WTC11 (cell line): Measurements from ENCODE around the gene QPCTL. TPM values are rescaled to one million over a fixed set of nuclear protein-coding genes. Genes with fewer than 3 reads are reported as not detected.

Experiments used
- ATAC-seq: fragments of 200-7000 bp; cut with Tn5 transposase; 2 replicates; pipeline ENCODE4 v1.10.0; 2021; ENCODE audit warnings: mild to moderate bottlenecking, moderate library complexity
- CTCF ChIA-PET: fragments of 300-600 bp; sonication (Branson Sonifier 250); formaldehyde crosslinking; loops from one replicate; lab custom pipeline; 2021; ENCODE audit warnings: antibody characterized with exemption; lab: Charles Lee
- POLR2A ChIA-PET: fragments of 350-600 bp; sonication (Branson Sonifier 250); formaldehyde crosslinking; loops from one replicate; lab custom pipeline; 2021; ENCODE audit warnings: antibody characterized with exemption; lab: Charles Lee
- DNase-seq: peaks from one replicate; pipeline ENCODE4 v3.0.0; 2021; ENCODE audit warnings: low spot score
- H3K27ac Mint-ChIP-seq: 2 replicates; pipeline ENCODE4 v1.8.0; 2021; ENCODE audit warnings: mixed read lengths
- H3K27me3 Mint-ChIP-seq: 2 replicates; pipeline ENCODE4 v1.8.0; 2021; ENCODE audit warnings: low read depth, mild to moderate bottlenecking, moderate library complexity, mixed read lengths
- H3K36me3 Mint-ChIP-seq: 2 replicates; pipeline ENCODE4 v1.8.0; 2021; ENCODE audit warnings: mixed read lengths
- H3K4me1 Mint-ChIP-seq: 2 replicates; pipeline ENCODE4 v1.8.0; 2022; ENCODE audit warnings: mixed read lengths
- H3K4me3 Mint-ChIP-seq: 2 replicates; pipeline ENCODE4 v1.8.0; 2021; ENCODE audit warnings: mild to moderate bottlenecking, moderate library complexity, mixed read lengths
- H3K9me3 Mint-ChIP-seq: 2 replicates; pipeline ENCODE4 v1.8.0; 2021; ENCODE audit warnings: mixed read lengths
- ATF1 ChIP-seq: sonication (generic); formaldehyde crosslinking; IDR thresholded peaks from 2 replicates; pipeline ENCODE4 v1.8.1; 2023; ENCODE audit warnings: mild to moderate bottlenecking, moderate library complexity, missing genetic modification reagents
- FOXK1 ChIP-seq: sonication (generic); formaldehyde crosslinking; IDR thresholded peaks from 2 replicates; pipeline ENCODE4 v1.8.0; 2022; ENCODE audit warnings: mild to moderate bottlenecking, moderate library complexity, missing genetic modification reagents
- GABPB1 ChIP-seq: sonication (generic); formaldehyde crosslinking; IDR thresholded peaks from 2 replicates; pipeline ENCODE4 v1.8.1; 2023; ENCODE audit warnings: mild to moderate bottlenecking, missing genetic modification reagents
- GTF2I ChIP-seq: fragments of 250-450 bp; sonication (Bioruptor Pico); conservative IDR thresholded peaks from 2 replicates; pipeline ENCODE4 v1.4.0; 2021; ENCODE audit warnings: mild to moderate bottlenecking
- KAT7 ChIP-seq: sonication (generic); formaldehyde crosslinking; IDR thresholded peaks from 2 replicates; pipeline ENCODE4 v1.8.1; 2023; ENCODE audit warnings: missing genetic modification reagents, mild to moderate bottlenecking, borderline replicate concordance
- NR1H2 ChIP-seq: sonication (generic); formaldehyde crosslinking; IDR thresholded peaks from 2 replicates; pipeline ENCODE4 v1.9.0; 2021; ENCODE audit warnings: mild to moderate bottlenecking, moderate library complexity, missing genetic modification reagents
- NR3C1 ChIP-seq: sonication (generic); formaldehyde crosslinking; conservative IDR thresholded peaks from 2 replicates; pipeline ENCODE4 v1.8.1; 2023; ENCODE audit warnings: low read depth, mild to moderate bottlenecking, missing genetic modification reagents
- TCF7 ChIP-seq: sonication (generic); formaldehyde crosslinking; IDR thresholded peaks from 2 replicates; pipeline ENCODE4 v1.8.0; 2022; ENCODE audit warnings: mild to moderate bottlenecking, low read depth, missing genetic modification reagents, moderate library complexity
- TEAD1 ChIP-seq: sonication (generic); formaldehyde crosslinking; IDR thresholded peaks from 2 replicates; pipeline ENCODE4 v1.8.0; 2022; ENCODE audit warnings: mild to moderate bottlenecking, missing genetic modification reagents
- ZBTB21 ChIP-seq: sonication (generic); formaldehyde crosslinking; IDR thresholded peaks from 2 replicates; pipeline ENCODE4 v1.8.1; 2023; ENCODE audit warnings: mild to moderate bottlenecking, missing genetic modification reagents, borderline replicate concordance
- ZNF671 ChIP-seq: fragments of 250-450 bp; sonication (Bioruptor Pico); IDR thresholded peaks from 2 replicates; pipeline ENCODE4 v1.8.0; 2021; ENCODE audit warnings: mild to moderate bottlenecking
- total RNA-seq: library from RNA; stranded (reverse); gene quantifications from 3 replicates; pipeline ENCODE4 v1.2.3, GENCODE V29; 2021
- TF ChIP-seq, protein P1 (sequence below): sonication (generic); formaldehyde crosslinking; IDR thresholded peaks from 2 replicates; pipeline ENCODE4 v1.8.0; 2023; ENCODE audit warnings: missing genetic modification reagents, mild to moderate bottlenecking, borderline replicate concordance
- TF ChIP-seq, protein P2 (sequence below): sonication (generic); formaldehyde crosslinking; IDR thresholded peaks from 2 replicates; pipeline ENCODE4 v1.8.0; 2022; ENCODE audit warnings: mild to moderate bottlenecking, missing genetic modification reagents
- TF ChIP-seq, protein P3 (sequence below): sonication (generic); formaldehyde crosslinking; IDR thresholded peaks from 2 replicates; pipeline ENCODE4 v1.8.1; 2023; ENCODE audit warnings: mild to moderate bottlenecking, missing genetic modification reagents
- TF ChIP-seq, protein P4 (sequence below): sonication (generic); formaldehyde crosslinking; conservative IDR thresholded peaks from 2 replicates; pipeline ENCODE4 v1.8.1; 2022; ENCODE audit warnings: mild to moderate bottlenecking, missing genetic modification reagents
- TF ChIP-seq, protein P5 (sequence below): sonication (generic); formaldehyde crosslinking; IDR thresholded peaks from 2 replicates; pipeline ENCODE4 v1.8.0; 2022; ENCODE audit warnings: mild to moderate bottlenecking, missing genetic modification reagents
- TF ChIP-seq, protein P6 (sequence below): sonication (generic); formaldehyde crosslinking; IDR thresholded peaks from 2 replicates; pipeline ENCODE4 v1.8.1; 2023; ENCODE audit warnings: mild to moderate bottlenecking, moderate library complexity, missing genetic modification reagents
- TF ChIP-seq, protein P7 (sequence below): fragments of 250-450 bp; sonication (Bioruptor Pico); IDR thresholded peaks from 2 replicates; pipeline ENCODE4 v1.9.0; 2021; ENCODE audit warnings: mild to moderate bottlenecking, borderline replicate concordance

QPCTL gene
- total RNA-seq, 1 experiment from 2014 or later, result 33.3 TPM

DNA sequence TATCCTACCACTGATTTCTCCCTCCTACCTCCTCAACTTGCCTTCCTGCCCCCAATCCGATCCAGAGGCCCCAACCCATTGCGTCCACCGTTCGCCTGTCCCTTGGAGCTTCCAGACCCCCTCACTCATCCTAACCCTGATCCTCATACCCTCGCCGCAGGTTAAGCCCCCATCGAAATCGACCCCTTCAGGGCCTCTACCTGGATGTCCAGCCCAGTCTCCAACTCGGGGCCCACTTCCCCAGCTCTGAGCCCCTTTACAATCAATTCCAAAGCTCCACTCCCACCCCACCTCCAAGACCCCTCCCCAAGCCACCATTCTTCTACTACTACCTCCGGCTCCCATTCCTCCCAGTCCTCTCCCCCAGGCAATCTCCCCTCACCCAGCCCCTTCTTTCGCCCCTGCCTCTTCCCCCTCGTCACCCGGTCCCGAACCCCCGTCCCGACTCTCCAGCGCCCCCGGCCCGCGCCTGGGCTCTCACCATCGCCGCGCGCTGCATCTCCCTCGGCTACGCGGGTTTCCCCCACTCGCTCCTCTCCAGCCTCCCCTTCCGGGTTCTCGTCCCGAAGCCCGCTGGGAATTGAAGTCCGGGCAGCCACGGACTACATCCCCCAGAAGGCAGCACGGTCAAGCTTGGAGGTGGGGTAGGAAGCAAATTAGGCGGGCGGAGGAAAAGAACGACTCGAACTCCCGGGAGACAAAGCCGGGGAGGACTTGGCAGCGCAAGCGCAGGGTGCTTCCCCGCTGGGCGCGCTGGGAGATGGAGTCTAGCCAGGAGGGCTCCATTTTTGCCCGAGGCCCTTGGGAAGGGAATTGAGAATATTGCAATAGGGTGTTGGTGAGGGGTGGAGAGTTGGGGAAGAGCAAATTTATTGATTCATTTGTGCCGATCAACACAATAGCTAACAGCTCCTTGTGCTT is 38.2 kb downstream of the QPCTL start, which contains the start of gene FBXO46 (continued):
- TF ChIP-seq, protein P1, sequence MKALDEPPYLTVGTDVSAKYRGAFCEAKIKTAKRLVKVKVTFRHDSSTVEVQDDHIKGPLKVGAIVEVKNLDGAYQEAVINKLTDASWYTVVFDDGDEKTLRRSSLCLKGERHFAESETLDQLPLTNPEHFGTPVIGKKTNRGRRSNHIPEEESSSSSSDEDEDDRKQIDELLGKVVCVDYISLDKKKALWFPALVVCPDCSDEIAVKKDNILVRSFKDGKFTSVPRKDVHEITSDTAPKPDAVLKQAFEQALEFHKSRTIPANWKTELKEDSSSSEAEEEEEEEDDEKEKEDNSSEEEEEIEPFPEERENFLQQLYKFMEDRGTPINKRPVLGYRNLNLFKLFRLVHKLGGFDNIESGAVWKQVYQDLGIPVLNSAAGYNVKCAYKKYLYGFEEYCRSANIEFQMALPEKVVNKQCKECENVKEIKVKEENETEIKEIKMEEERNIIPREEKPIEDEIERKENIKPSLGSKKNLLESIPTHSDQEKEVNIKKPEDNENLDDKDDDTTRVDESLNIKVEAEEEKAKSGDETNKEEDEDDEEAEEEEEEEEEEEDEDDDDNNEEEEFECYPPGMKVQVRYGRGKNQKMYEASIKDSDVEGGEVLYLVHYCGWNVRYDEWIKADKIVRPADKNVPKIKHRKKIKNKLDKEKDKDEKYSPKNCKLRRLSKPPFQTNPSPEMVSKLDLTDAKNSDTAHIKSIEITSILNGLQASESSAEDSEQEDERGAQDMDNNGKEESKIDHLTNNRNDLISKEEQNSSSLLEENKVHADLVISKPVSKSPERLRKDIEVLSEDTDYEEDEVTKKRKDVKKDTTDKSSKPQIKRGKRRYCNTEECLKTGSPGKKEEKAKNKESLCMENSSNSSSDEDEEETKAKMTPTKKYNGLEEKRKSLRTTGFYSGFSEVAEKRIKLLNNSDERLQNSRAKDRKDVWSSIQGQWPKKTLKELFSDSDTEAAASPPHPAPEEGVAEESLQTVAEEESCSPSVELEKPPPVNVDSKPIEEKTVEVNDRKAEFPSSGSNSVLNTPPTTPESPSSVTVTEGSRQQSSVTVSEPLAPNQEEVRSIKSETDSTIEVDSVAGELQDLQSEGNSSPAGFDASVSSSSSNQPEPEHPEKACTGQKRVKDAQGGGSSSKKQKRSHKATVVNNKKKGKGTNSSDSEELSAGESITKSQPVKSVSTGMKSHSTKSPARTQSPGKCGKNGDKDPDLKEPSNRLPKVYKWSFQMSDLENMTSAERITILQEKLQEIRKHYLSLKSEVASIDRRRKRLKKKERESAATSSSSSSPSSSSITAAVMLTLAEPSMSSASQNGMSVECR (CRISPR knock-in tag), result no peak
- TF ChIP-seq, protein P2, sequence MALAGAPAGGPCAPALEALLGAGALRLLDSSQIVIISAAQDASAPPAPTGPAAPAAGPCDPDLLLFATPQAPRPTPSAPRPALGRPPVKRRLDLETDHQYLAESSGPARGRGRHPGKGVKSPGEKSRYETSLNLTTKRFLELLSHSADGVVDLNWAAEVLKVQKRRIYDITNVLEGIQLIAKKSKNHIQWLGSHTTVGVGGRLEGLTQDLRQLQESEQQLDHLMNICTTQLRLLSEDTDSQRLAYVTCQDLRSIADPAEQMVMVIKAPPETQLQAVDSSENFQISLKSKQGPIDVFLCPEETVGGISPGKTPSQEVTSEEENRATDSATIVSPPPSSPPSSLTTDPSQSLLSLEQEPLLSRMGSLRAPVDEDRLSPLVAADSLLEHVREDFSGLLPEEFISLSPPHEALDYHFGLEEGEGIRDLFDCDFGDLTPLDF, result no peak
- TF ChIP-seq GTF2I (CRISPR knock-in tag) (no peak), FOXK1 (CRISPR knock-in tag) (peak; percentile 36; the same call in 1 of the 2 replicates), ZNF671 (CRISPR knock-in tag) (no peak), GABPB1 (peak; percentile 79), TCF7 (CRISPR knock-in tag) (no peak), ZBTB21 (CRISPR knock-in tag) (no peak), ATF1 (CRISPR knock-in tag) (no peak), TEAD1 (CRISPR knock-in tag) (no peak), KAT7 (CRISPR knock-in tag) (no peak)
- TF ChIP-seq, protein P3, sequence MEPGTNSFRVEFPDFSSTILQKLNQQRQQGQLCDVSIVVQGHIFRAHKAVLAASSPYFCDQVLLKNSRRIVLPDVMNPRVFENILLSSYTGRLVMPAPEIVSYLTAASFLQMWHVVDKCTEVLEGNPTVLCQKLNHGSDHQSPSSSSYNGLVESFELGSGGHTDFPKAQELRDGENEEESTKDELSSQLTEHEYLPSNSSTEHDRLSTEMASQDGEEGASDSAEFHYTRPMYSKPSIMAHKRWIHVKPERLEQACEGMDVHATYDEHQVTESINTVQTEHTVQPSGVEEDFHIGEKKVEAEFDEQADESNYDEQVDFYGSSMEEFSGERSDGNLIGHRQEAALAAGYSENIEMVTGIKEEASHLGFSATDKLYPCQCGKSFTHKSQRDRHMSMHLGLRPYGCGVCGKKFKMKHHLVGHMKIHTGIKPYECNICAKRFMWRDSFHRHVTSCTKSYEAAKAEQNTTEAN (CRISPR knock-in tag), result no peak
- TF ChIP-seq, protein P4, sequence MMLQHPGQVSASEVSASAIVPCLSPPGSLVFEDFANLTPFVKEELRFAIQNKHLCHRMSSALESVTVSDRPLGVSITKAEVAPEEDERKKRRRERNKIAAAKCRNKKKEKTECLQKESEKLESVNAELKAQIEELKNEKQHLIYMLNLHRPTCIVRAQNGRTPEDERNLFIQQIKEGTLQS (CRISPR knock-in tag), result no peak

DNA sequence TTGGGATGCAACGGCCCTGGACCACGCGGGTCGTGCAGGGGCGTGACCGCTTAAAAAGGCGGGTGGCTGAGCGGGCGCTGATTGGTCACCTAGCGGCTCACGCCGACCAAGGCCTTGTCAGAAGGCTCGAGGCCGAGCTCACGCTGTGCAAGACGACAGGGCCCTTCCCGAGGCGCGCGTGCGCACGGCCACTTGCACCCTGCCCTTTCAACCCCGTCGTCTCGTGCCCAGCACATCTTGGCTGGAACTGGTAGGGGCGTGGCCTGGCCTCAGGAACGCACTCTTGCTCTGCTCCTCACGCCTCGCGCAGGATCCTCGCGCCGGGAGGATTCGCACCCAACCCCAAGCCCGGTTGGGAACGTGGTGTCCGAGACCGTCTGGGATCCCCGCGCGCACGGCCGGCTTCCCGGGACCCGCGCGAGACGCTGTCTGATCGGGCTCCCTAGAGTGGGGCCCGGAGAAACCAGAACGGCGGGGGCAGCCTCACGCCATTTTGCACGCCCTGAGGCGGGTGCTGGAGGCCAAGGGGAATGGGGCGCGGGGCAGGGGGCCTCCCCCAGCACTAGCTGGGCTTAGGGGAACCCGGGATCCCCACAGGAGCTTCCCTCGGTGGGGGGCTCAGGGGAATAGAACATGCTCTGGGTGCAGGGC is 40.8 kb downstream of the QPCTL start, which contains the start of gene MEIOSIN:
Gene MEIOSIN (plus strand): TSS at position 280 of the 651 bp plus-strand sequence. CDS start 1,938 bp downstream, outside the sequence.
- H3K27ac Mint-ChIP-seq, result no peak within 1 kb of the TSS
- H3K9me3 Mint-ChIP-seq, result no peaks in the 10 kb centered on the region
- H3K27me3 Mint-ChIP-seq, result peaks cover 15% of the 10 kb centered on the region
- DNase-seq, result no peak
- CTCF ChIA-PET, result interaction anchor here (0.6 to 2.5 kb wide), 3 partner anchors 20 to 84 kb away, joined by 3 to 6 read pairs (median 4); no protein-coding TSS in a partner anchor
- no peak within 1 kb of the TSS for H3K4me3 Mint-ChIP-seq
- H3K4me1 Mint-ChIP-seq, result peaks cover 9% of the 10 kb centered on the region
- TF ChIP-seq, protein P5, sequence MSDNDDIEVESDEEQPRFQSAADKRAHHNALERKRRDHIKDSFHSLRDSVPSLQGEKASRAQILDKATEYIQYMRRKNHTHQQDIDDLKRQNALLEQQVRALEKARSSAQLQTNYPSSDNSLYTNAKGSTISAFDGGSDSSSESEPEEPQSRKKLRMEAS, result 0 out of 2 replicates have a peak, but pooled peaks have one; percentile 42
- TF ChIP-seq, protein P6, sequence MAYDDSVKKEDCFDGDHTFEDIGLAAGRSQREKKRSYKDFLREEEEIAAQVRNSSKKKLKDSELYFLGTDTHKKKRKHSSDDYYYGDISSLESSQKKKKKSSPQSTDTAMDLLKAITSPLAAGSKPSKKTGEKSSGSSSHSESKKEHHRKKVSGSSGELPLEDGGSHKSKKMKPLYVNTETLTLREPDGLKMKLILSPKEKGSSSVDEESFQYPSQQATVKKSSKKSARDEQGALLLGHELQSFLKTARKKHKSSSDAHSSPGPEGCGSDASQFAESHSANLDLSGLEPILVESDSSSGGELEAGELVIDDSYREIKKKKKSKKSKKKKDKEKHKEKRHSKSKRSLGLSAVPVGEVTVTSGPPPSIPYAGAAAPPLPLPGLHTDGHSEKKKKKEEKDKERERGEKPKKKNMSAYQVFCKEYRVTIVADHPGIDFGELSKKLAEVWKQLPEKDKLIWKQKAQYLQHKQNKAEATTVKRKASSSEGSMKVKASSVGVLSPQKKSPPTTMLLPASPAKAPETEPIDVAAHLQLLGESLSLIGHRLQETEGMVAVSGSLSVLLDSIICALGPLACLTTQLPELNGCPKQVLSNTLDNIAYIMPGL (CRISPR knock-in tag), result no peak
- TF ChIP-seq, protein P7, sequence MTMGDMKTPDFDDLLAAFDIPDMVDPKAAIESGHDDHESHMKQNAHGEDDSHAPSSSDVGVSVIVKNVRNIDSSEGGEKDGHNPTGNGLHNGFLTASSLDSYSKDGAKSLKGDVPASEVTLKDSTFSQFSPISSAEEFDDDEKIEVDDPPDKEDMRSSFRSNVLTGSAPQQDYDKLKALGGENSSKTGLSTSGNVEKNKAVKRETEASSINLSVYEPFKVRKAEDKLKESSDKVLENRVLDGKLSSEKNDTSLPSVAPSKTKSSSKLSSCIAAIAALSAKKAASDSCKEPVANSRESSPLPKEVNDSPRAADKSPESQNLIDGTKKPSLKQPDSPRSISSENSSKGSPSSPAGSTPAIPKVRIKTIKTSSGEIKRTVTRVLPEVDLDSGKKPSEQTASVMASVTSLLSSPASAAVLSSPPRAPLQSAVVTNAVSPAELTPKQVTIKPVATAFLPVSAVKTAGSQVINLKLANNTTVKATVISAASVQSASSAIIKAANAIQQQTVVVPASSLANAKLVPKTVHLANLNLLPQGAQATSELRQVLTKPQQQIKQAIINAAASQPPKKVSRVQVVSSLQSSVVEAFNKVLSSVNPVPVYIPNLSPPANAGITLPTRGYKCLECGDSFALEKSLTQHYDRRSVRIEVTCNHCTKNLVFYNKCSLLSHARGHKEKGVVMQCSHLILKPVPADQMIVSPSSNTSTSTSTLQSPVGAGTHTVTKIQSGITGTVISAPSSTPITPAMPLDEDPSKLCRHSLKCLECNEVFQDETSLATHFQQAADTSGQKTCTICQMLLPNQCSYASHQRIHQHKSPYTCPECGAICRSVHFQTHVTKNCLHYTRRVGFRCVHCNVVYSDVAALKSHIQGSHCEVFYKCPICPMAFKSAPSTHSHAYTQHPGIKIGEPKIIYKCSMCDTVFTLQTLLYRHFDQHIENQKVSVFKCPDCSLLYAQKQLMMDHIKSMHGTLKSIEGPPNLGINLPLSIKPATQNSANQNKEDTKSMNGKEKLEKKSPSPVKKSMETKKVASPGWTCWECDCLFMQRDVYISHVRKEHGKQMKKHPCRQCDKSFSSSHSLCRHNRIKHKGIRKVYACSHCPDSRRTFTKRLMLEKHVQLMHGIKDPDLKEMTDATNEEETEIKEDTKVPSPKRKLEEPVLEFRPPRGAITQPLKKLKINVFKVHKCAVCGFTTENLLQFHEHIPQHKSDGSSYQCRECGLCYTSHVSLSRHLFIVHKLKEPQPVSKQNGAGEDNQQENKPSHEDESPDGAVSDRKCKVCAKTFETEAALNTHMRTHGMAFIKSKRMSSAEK (CRISPR knock-in tag), result no peak
- TF ChIP-seq NR1H2 (CRISPR knock-in tag) (no peak), NR3C1 (CRISPR knock-in tag) (no peak)
- no peaks in the 10 kb centered on the region for H3K36me3 Mint-ChIP-seq
- no peak for ATAC-seq
- POLR2A ChIA-PET, result interaction anchor here (0.6 to 1.2 kb wide), 2 partner anchors 16 to 36 kb away, joined by 3 read pairs; partner anchors contain the start of gene SIX5
